ENCODE results near the gene EMSY.

GRCh38 chr11:76553554-76554476 lies 109.0 kb downstream of the EMSY start:
- TF ChIP-seq, protein P1, sequence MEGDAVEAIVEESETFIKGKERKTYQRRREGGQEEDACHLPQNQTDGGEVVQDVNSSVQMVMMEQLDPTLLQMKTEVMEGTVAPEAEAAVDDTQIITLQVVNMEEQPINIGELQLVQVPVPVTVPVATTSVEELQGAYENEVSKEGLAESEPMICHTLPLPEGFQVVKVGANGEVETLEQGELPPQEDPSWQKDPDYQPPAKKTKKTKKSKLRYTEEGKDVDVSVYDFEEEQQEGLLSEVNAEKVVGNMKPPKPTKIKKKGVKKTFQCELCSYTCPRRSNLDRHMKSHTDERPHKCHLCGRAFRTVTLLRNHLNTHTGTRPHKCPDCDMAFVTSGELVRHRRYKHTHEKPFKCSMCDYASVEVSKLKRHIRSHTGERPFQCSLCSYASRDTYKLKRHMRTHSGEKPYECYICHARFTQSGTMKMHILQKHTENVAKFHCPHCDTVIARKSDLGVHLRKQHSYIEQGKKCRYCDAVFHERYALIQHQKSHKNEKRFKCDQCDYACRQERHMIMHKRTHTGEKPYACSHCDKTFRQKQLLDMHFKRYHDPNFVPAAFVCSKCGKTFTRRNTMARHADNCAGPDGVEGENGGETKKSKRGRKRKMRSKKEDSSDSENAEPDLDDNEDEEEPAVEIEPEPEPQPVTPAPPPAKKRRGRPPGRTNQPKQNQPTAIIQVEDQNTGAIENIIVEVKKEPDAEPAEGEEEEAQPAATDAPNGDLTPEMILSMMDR (CRISPR knock-in tag; IDR thresholded peaks at IDR 0.05) = no peak
- TF ChIP-seq ZNF451 (CRISPR knock-in tag; IDR thresholded peaks at IDR 0.05) = no peak
- TF ChIP-seq NR1H2 (CRISPR knock-in tag; IDR thresholded peaks at IDR 0.05; ENCODE audit: borderline replicate concordance, low read depth) = no peak
- TF ChIP-seq NONO (IDR thresholded peaks at IDR 0.05) = no peak
- no peak for TF ChIP-seq NONO (CRISPR knock-in tag; conservative IDR thresholded peaks at IDR 0.05)
- TF ChIP-seq MTA1 (CRISPR knock-in tag; IDR thresholded peaks at IDR 0.05; ENCODE audit: borderline replicate concordance) = no peak
- TF ChIP-seq TOE1 (CRISPR knock-in tag; IDR thresholded peaks at IDR 0.05) = no peak
- no peak for TF ChIP-seq ZSCAN5A (CRISPR knock-in tag; IDR thresholded peaks at IDR 0.05; ENCODE audit: borderline replicate concordance)
- TF ChIP-seq ZNF780A (CRISPR knock-in tag; IDR thresholded peaks at IDR 0.05) = no peak
- no peak for TF ChIP-seq REST (IDR thresholded peaks at IDR 0.05; ENCODE audit: borderline replicate concordance in 1 of 2, low read depth in 1 of 2, low read length in 2 of 2)
